Thyroid gland (tissue), 4 donors: ENCODE data around the gene ZC3H8. TPM values are rescaled to one million over a fixed set of nuclear protein-coding genes. Genes with fewer than 3 reads are reported as not detected.

Source experiments
- DNase-seq, 2 donors: peaks; one replicate each; pipeline ENCODE4 v3.0.0-alpha.2; 2019
- H3K27ac ChIP-seq, 3 donors: fragments of 200-600 bp; sonication (generic); 1 replicate in 2 of 3; 2 replicates in 1 of 3; pipeline ENCODE4 v1.5.1; 2016 to 2019; ENCODE audit warnings: mild to moderate bottlenecking in 1 of 3, moderate library complexity in 1 of 3
- H3K27me3 ChIP-seq: fragments of 200-600 bp; sonication (generic); one replicate; pipeline ENCODE4 v1.5.1; 2019
- H3K36me3 ChIP-seq, 2 donors: fragments of 200-600 bp; sonication (generic); one replicate each; pipeline ENCODE4 v1.5.1; 2016 to 2019
- H3K4me1 ChIP-seq, 2 donors: fragments of 200-600 bp; sonication (generic); one replicate each; pipeline ENCODE4 v1.5.1; 2017 to 2019
- H3K4me3 ChIP-seq, 3 donors: fragments of 200-600 bp; sonication (generic); replicated peaks in 1 of 3; 1 replicate in 2 of 3; 2 replicates in 1 of 3; pipeline ENCODE4 v1.5.1; 2016; ENCODE audit warnings: mild to moderate bottlenecking in 1 of 3
- H3K9me3 ChIP-seq: fragments of 200-600 bp; sonication (generic); one replicate; pipeline ENCODE4 v1.5.1; 2017
- POLR2A ChIP-seq, 2 donors: fragments of 450-650 bp; IDR thresholded peaks; one replicate each; pipeline ENCODE4 v1.6.1; 2017; ENCODE audit warnings: antibody characterized with exemption in 2 of 2, mild to moderate bottlenecking in 2 of 2, moderate library complexity in 1 of 2
- WGBS, 2 donors: methylation state at CpG; one replicate each; pipeline ENCODE4 v1.1.5; 2017; 5-methylcytosine and 5-hydroxymethylcytosine counted together
- intact Hi-C: fragments of 100-400 bp; cut with DNase I; formaldehyde crosslinking; loops from one replicate; pipeline ENCODE4 v1.15.1; 2023
- total RNA-seq, 4 donors: library from RNA; depleted of rRNA; stranded (reverse); fragments of >200 nt; gene quantifications; one replicate each; pipeline ENCODE4 v1.2.3, GENCODE V29; 2016
- TF ChIP-seq, protein P1 (sequence below), 6 experiments: fragments of 200-600 bp in 3 of 6; fragments of 450-650 bp in 3 of 6; sonication (generic) in 3 of 6; IDR thresholded peaks; one replicate each; pipeline ENCODE4 v1.5.1; 2016 to 2019; ENCODE audit warnings: antibody characterized with exemption in 6 of 6, mild to moderate bottlenecking in 2 of 6, inconsistent platforms in 1 of 6, moderate library complexity in 1 of 6

Gene ZC3H8
- total RNA-seq, 4 donors from 2014 or later = 26.9 to 68.1 (median 43.1) TPM

DNA sequence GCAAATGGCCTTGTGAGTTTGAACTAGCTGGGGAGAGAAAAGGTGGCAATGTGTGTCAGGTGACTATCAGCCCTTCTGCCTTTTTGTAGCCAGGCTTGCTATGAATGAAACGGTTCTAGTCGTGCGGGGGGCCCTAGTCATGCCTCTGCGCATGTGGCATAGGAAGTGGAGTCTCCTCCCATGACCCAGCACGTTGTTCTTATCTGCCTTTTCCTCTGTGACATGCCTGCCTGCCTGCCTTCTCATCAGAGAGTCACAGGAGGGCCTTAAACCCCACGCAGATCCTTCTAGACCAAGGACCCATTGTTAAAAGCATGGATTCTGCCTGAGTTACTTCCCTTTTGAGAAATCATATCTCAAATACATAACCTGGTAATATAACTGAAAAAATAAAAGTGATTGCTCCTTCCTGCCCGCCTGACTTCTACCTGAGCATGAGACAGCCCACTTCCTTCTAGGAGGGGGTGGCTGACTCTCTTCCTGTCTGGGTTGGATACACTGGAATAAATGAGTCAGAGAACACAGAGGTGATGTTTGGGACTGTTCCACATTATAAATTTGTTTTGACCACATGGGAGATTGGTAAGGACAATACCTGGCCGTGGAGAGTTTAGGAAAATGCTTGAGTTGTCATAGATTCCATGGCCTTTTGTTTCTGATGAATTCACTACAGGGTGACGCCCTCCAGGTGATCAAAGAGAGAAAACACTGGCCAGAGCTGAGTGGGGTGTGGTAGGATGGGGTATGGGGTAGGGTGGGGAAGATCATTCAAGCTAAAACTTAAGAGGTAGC lies 66.8 kb downstream of the ZC3H8 start:
- no peaks in the 10 kb centered on the region for H3K36me3 ChIP-seq
- no peaks in the 10 kb centered on the region for H3K9me3 ChIP-seq
- DNase-seq = no peak
- intact Hi-C loops = no loop called here
- no peaks in the 10 kb centered on the region for H3K27me3 ChIP-seq
- no peaks in the 10 kb centered on the region for H3K4me1 ChIP-seq
- H3K27ac ChIP-seq = no peak overlapping the region
- 80 to 81% methylated on average over 9 of the region's 9 CpGs for WGBS, 2 donors
- TF ChIP-seq, protein P1, sequence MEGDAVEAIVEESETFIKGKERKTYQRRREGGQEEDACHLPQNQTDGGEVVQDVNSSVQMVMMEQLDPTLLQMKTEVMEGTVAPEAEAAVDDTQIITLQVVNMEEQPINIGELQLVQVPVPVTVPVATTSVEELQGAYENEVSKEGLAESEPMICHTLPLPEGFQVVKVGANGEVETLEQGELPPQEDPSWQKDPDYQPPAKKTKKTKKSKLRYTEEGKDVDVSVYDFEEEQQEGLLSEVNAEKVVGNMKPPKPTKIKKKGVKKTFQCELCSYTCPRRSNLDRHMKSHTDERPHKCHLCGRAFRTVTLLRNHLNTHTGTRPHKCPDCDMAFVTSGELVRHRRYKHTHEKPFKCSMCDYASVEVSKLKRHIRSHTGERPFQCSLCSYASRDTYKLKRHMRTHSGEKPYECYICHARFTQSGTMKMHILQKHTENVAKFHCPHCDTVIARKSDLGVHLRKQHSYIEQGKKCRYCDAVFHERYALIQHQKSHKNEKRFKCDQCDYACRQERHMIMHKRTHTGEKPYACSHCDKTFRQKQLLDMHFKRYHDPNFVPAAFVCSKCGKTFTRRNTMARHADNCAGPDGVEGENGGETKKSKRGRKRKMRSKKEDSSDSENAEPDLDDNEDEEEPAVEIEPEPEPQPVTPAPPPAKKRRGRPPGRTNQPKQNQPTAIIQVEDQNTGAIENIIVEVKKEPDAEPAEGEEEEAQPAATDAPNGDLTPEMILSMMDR (IDR thresholded peaks at IDR 0.05) = no peak
- no peak for TF ChIP-seq POLR2A (IDR thresholded peaks at IDR 0.05)
- H3K4me3 ChIP-seq = no peak overlapping the region

DNA sequence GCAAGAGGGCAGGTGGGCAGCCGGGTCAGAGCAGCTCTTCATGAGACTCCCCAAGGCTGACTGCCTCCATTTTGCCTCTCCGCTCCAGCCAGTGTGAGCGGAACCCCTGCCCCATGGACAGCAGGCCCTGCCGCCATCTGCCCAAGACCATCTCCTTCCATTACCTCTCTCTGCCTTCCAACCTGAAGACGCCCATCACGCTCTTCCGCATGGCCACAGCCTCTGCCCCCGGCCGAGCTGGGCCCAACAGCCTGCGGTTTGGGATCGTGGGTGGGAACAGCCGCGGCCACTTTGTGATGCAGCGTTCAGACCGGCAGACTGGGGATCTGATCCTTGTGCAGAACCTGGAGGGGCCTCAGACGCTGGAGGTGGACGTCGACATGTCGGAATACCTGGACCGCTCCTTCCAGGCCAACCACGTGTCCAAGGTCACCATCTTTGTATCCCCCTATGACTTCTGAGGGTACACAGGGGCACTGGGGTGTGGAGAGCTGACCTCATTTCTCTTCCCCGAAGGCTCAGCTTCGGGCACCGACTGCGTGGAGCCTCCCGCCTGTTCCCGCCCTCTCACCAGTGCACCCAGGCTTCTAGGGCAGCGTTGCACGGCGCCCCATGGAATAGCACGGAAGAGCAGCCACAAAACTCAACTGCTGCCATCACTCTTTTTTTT lies 67.7 kb downstream of the ZC3H8 start:
- intact Hi-C loops = no loop called here
- no peak for TF ChIP-seq POLR2A (IDR thresholded peaks at IDR 0.05)
- TF ChIP-seq, protein P1 (IDR thresholded peaks at IDR 0.05) = no peak
- 98 to 100% methylated on average over 29 to 31 of the region's 31 CpGs for WGBS, 2 donors
- Histone ChIP-seq H3K27ac (no peak overlapping the region), H3K4me3 (no peak overlapping the region), H3K36me3 (no peaks in the 10 kb centered on the region), H3K4me1 (peaks cover 0 to 7% of the 10 kb centered on the region in 2 donors), H3K27me3 (no peaks in the 10 kb centered on the region), H3K9me3 (no peaks in the 10 kb centered on the region)
- no peak for DNase-seq

DNA sequence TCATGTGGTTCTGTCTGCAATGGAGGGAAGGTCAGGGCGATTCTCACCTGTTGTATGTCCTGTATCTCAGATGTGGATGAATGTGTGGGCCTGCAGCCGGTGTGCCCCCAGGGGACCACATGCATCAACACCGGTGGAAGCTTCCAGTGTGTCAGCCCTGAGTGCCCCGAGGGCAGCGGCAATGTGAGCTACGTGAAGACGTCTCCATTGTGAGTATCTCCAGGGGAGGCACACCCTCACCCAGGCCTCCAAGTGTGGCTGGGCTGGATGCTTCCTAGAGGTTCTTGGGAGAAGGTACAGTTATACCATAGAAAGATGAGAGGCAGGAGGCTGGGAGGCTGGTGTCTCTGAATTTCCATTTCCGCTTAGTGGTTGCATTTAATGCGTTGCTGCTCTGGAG lies 69.7 kb downstream of the ZC3H8 start:
- intact Hi-C loops = no loop called here
- DNase-seq = no peak
- no peak overlapping the region for H3K4me3 ChIP-seq
- H3K27ac ChIP-seq = no peak overlapping the region
- H3K27me3 ChIP-seq = no peaks in the 10 kb centered on the region
- WGBS, 2 donors = 86% methylated on average over 9 of the region's 9 CpGs
- no peak for TF ChIP-seq POLR2A (IDR thresholded peaks at IDR 0.05)
- TF ChIP-seq, protein P1 (IDR thresholded peaks at IDR 0.05) = no peak
- no peaks in the 10 kb centered on the region for H3K9me3 ChIP-seq
- H3K36me3 ChIP-seq = no peaks in the 10 kb centered on the region
- peaks cover 0 to 7% of the 10 kb centered on the region in 2 donors for H3K4me1 ChIP-seq

DNA sequence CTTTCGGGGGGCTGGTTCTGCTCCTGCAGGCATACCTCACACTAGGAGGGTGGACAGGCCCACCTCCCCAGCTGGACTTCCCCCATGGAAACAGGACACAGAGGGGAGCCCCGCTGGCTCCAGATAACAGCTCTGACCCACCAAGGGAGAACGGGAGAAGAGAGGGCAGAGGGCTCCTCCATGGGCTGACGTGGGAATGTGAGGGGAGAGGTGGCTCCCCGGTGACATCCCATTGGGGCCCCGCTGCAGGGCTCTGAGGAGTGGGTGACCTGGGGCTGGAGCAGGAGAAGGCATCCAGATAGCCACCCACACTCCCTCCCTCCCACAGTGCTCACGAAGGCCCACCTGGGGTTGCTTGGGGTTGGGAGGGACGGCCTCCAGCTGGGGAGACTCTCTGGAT lies 70.7 kb downstream of the ZC3H8 start:
- H3K27ac ChIP-seq = no peak overlapping the region
- intact Hi-C loops = no loop called here
- no peak for DNase-seq
- H3K36me3 ChIP-seq = no peaks in the 10 kb centered on the region
- peaks cover 0 to 7% of the 10 kb centered on the region in 2 donors for H3K4me1 ChIP-seq
- 94 to 97% methylated on average over 8 of the region's 8 CpGs for WGBS, 2 donors
- H3K27me3 ChIP-seq = no peaks in the 10 kb centered on the region
- H3K4me3 ChIP-seq = no peak overlapping the region
- H3K9me3 ChIP-seq = no peaks in the 10 kb centered on the region
- TF ChIP-seq POLR2A (IDR thresholded peaks at IDR 0.05) = no peak
- TF ChIP-seq, protein P1 (IDR thresholded peaks at IDR 0.05) = no peak
